ENCODE measurements around the gene MICALL2.
A peak's percentile ranks its signal among the peaks of the same experiment; 100 is the strongest.

The MICALL2 gene

DNA sequence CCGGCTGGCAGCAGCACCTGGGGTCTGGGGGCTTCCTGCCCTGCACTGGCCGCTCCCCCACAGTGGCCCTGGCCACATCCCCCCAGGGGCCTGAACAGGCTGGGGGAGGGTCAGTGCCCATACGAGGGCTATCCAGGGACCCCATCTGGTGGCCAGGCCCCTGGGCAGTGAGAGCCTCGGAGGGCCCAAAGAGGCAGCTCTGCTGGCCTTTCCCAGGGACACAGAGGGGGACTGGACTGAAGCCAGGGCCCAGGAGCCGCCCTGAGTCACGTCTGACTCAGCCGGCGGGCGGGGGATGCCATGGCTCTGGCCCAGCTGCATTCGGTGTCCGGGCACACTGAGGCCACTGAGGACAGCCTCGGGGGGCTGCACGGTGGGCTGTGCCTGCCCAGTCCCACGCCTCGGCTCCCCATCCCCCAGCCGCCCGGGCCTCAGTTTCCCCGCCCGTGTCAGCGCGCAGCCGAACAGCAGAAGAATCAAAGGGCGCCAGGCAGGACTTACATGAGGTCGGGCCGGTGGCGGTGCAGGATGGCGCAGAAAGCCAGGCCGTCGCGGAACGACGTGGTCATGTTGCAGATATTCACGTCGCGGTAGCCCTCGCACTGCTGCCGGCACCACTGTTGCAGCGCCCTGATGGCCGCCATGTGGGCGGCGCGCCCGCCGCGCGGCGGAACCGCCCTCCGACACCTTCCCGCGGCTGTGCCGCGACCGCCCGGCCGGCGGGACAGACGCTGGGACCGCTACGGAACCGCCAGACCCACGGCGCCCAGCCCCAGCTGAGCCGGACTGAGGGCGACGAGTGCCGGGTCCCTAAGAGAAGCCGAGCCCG, at the start of gene MICALL2:
Gene MICALL2 (minus strand): TSS at position 788 of the 829 bp plus-strand sequence. CDS start 144 bp downstream, at position 644.
- DNase-seq (ENCODE audit: low spot score) = peak; percentile 96

GRCh38 chr7:1508277-1508758, 49.0 kb upstream of the MICALL2 start:
- no peak for DNase-seq (ENCODE audit: low spot score)

GRCh38 chr7:1505731-1506550, 46.7 kb upstream of the MICALL2 start:
- DNase-seq (ENCODE audit: low spot score) = no peak

- DNase-seq (ENCODE audit: low spot score) = peak; percentile 98
Measured at GRCh38 chr7:1503816-1504775, 44.8 kb upstream of the MICALL2 start, which contains the start of gene INTS1. INTS1 (minus strand) TSS chr7:1504389; CDS start chr7:1503960, 429 bp downstream.

DNA sequence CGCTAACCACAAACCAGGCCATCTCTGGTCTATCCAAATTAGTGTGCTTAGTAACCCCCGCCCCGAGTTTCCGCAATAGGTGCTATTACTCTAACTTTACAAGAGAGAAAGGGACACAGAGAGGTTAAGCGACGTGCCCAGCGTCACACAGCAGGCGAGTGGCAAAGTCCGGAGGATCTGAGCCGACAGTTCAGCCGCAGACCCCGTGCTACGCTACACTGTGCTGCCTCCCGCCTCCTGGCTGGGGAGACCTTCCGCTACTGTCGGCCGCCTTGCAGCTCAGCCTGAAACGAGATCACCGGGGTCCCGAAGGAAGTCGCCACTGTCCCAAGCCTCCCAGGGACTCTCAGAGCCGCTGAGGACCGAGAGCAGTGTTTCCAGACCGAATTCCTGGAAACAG, 44.1 kb upstream of the MICALL2 start:
- DNase-seq (ENCODE audit: low spot score) = no peak

GRCh38 chr7:1502845-1503244, 43.6 kb upstream of the MICALL2 start:
- DNase-seq (ENCODE audit: low spot score) = no peak

DNA sequence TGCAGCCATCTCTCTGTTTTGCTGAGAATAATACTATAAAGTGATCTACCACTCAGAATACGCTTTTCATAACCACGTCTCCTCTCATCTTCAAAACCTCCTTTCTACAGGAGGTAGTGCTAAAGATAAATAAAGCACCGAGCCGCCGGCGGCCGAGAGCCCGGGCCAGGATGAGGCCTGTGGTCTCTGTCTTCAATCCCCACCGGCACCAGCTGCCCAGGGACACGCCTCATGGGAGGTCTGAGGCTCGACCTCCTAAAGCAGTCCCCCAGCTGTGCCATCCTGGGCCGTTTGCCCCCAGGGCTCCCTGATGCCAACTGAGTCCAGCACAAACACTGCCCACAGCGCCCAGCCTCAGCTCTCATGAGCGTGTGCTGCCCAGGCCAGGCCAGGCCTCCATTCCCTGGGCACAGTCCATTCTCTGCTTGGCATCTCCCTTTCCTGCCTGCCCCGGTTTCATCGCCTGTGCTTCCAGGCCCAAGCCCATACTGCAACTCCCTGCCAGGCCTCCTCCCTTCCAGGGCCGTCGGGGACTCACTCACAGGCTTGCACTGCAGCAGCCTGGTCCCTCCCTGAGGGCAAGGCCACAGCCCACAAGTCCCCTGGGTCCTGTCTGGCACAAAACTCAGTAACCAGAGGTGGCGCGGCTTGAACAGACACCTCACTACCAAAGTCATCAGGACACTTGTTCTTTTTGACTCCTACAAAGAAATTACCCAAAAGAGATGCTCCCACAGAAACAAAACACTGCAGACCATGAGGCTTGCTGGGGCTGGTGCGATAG, 42.4 kb upstream of the MICALL2 start:
- DNase-seq (ENCODE audit: low spot score) = no peak

DNA sequence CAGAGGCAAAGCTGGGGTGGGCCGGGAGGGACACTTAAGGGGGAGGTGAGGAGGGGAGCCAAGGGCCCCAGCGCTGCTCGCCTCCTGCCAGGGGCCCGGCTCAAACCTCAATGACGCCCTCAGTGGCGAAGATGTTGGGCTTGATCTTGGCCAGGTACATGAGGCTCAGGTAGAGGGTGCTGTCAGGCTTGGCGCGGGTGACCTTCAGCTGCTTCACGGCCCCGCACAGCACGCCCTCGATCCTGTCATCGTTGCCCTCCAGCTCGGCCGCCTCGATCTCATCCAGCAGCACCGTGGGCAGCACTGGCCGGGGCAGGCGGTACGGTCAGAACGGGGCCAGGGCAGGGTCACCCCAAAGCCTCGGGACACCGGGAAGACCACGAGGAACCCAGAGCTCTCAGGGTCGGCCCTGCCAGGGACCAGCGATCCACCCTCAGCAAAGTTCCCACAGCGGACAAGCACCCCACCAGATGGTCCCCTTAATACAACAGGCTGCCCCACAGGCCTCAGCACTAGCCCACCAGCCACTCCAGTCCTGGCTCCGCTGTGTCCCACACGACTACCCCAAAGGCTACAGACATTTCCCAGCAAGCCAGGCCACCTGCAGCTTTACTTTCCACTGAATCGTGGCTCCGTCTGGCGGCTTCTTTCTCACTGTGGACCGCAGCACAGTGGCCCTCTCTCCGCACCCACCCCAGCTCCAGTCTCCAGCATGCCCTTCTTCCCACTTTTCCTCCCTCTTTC, 41.0 kb upstream of the MICALL2 start:
- DNase-seq (ENCODE audit: low spot score) = no peak

DNA sequence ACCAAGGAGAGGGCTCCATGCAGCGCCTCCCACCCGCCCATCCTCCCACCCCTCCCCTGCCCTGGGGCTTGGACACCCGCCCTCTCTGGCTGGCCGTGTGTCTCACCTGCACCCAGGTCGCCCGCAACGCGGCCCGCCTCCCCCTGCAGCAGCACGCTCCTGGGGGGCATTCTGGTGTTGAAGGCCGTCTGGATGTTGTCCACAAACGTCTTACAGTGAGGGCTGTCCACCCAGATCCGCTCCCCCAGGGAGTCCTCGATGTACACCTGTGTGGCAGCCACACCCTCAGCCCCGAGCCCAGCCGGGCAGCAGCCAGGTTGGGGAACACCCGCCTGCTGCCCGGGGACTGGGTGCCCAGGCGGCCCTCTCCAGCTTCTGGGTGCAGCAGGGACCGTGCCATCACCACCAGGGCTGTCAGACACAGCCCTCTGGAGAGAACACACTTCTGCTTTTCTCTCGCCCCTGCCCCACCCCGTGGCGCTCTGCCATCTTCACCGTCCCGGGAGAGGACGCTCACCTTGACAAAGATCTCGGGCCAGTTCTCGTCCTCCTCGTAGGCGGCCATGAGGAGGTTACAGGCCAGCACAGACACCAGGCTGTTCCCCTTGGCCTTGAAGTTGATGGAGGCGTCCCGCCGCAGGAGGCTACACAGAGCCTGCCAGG, 40.2 kb upstream of the MICALL2 start:
- no peak for DNase-seq (ENCODE audit: low spot score)

- no peak for DNase-seq (ENCODE audit: low spot score)
Measured at GRCh38 chr7:1498370-1499305, 39.4 kb upstream of the MICALL2 start.

DNA sequence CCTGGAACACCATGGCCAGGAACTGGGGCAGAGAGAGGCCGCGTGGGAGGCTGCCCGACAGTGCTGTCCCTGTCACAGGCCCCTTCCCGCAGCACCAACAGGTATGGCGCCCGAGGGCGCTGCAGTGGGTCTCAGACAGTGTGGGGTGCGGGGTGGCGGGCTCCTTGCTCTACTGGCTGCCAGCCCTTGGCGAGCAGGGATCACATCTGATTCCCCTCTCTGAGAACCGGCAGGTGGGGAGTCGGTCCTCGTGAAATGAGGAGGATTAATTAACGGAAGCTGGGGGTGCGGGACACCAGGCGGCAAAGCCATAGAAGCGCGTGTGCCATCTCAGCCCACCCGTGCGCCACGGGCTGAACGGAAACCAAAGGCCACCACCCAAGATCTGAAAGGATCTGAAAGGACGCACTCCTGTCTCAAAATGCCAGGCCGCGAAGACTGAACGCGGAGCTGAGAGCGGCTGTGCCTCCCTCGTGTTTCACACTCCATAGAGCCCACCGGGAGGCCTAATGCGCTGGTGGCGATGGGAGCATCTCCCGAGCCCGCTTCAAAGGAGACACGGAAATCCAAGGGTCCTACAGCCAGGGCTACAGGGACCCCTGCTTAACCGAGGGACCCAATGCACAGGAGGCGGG, 38.1 kb upstream of the MICALL2 start:
- DNase-seq (ENCODE audit: low spot score) = no peak

GRCh38 chr7:1496531-1497292, 37.4 kb upstream of the MICALL2 start:
- no peak for DNase-seq (ENCODE audit: low spot score)

DNA sequence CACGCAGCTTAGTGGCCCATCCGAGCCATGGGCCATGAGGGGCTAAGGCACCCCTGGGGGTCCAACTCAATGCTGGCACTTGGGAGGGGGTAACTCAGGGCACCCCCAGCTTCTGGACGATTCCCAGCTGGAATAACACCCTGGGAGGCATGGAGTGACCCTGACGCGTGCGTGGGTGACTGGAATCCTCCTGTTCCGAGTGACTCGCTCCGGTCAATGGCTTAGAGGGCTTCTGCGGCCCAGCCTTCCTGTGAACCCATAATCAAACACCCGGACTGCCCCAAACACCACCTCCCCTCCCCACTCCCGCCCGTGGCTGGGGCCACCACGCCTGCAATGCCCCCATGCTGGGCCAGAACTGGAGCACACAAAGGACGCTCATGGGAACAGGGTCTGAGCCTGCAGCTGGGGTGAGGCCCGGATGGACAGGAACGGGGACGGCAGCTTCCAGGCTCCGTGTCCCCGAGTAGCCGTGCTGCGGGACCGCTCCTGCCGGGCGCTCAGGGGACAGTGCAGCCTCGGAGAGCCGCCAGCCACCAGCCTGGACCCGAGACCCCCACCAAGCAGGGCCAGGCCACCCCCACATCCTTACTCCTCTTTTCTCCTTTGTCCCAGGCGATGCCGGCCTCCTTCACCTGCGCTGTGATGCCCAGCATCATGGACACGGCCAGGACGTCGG, 36.4 kb upstream of the MICALL2 start:
- no peak for DNase-seq (ENCODE audit: low spot score)

GRCh38 chr7:1494866-1495563, 35.7 kb upstream of the MICALL2 start:
- DNase-seq (ENCODE audit: low spot score) = no peak

GRCh38 chr7:1494447-1494846, 35.2 kb upstream of the MICALL2 start:
- DNase-seq (ENCODE audit: low spot score) = no peak

DNA sequence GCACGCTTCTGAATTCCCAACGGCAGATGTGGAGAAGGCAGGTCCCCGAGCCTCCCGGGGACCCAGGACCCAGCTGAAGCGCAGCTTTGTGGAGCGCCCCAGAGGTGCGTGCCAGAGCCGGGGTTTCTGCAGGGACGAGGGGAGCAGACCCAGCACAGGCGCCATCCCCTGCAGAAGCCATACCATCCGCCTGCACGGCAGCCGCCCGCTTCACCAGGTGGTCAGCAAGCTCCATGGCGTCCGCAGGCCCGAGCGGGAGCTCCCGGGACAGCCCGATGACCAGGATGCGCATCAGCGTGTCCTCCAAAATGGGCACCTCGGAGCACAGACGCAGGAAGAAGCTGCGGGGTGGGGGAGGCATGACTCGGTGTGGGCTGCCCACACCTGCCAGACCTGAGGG, 34.3 kb upstream of the MICALL2 start:
- DNase-seq (ENCODE audit: low spot score) = no peak
